IMR-90 (cell line): ENCODE measurements around the gene BCAS3. TPM values are rescaled to one million over a fixed set of nuclear protein-coding genes. Genes with fewer than 3 reads are reported as not detected.

ENCODE experiments used
- ATAC-seq: fragments of 200-7000 bp; cut with Tn5 transposase; 2 replicates; pipeline ENCODE4 v1.9.1; 2020; ENCODE audit warnings: low read depth, mild to moderate bottlenecking, moderate library complexity
- BruUV-seq: library from RNA; stranded (reverse); fragments of 400-500 nt; replicated peaks from 2 replicates; lab custom pipeline; 2021; lab: Mats Ljungman, UMichigan
- CTCF ChIA-PET: fragments of 300-600 bp; formaldehyde crosslinking; extraction: SDS; loops from one replicate; lab custom pipeline; 2021; ENCODE audit warnings: antibody characterized with exemption; lab: Yijun Ruan, JAX
- POLR2A ChIA-PET: fragments of 300-600 bp; sonication (Branson Sonifier 250); formaldehyde crosslinking; loops from one replicate; lab custom pipeline; 2022; ENCODE audit warnings: antibody characterized with exemption; ENCODE audit not compliant: unreplicated experiment; lab: Charles Lee
- DNase-seq: peaks from one replicate; pipeline ENCODE4 v3.0.0; 2013
- H2AFZ ChIP-seq: replicated peaks from 2 replicates; pipeline ENCODE3; 2013; ENCODE audit warnings: low read length, mild to moderate bottlenecking; ENCODE audit not compliant: poor library complexity
- H2AK5ac ChIP-seq: 2 replicates; pipeline ENCODE4 v1.6.1; 2013; ENCODE audit warnings: low read depth, low read length, inconsistent platforms
- H2AK9ac ChIP-seq: replicated peaks from 2 replicates; pipeline ENCODE3; 2013; ENCODE audit warnings: mild to moderate bottlenecking, low read depth, low read length, moderate library complexity; ENCODE audit not compliant: poor library complexity
- H2BK120ac ChIP-seq: 2 replicates; pipeline ENCODE4 v1.6.1; 2013; ENCODE audit warnings: low read depth, low read length, inconsistent platforms
- H2BK15ac ChIP-seq: 3 replicates; pipeline ENCODE4 v1.6.1; 2013; ENCODE audit warnings: low read depth, low read length, inconsistent platforms
- H2BK20ac ChIP-seq: 2 replicates; pipeline ENCODE4 v1.6.1; 2013; ENCODE audit warnings: low read depth, mild to moderate bottlenecking, inconsistent platforms, low read length, moderate library complexity
- H2BK5ac ChIP-seq: 2 replicates; pipeline ENCODE4 v1.6.1; 2013; ENCODE audit warnings: mild to moderate bottlenecking, low read depth, low read length, inconsistent platforms; ENCODE audit not compliant: poor library complexity, severe bottlenecking
- H3K14ac ChIP-seq: replicated peaks from 2 replicates; pipeline ENCODE4 v1.6.1; 2013; ENCODE audit warnings: low read depth, low read length, inconsistent platforms
- H3K18ac ChIP-seq: 2 replicates; pipeline ENCODE4 v1.6.1; 2013; ENCODE audit warnings: low read depth, low read length, control low read depth
- H3K23ac ChIP-seq: 2 replicates; pipeline ENCODE4 v1.6.1; 2013; ENCODE audit warnings: low read depth, low read length, inconsistent platforms
- H3K27ac ChIP-seq: 2 replicates; pipeline ENCODE4 v1.5.1; 2013; ENCODE audit warnings: mild to moderate bottlenecking, control low read depth, low read length; ENCODE audit not compliant: insufficient read depth
- H3K27me3 ChIP-seq: 2 replicates; pipeline ENCODE4 v1.6.1; 2013; ENCODE audit warnings: low read length; ENCODE audit not compliant: control insufficient read depth, insufficient read depth
- H3K36me3 ChIP-seq: 2 replicates; pipeline ENCODE4 v1.6.1; 2013; ENCODE audit warnings: low read length, mixed read lengths; ENCODE audit not compliant: control insufficient read depth, insufficient read depth
- H3K4ac ChIP-seq: 2 replicates; pipeline ENCODE4 v1.6.1; 2013; ENCODE audit warnings: low read depth, low read length, inconsistent platforms
- H3K4me1 ChIP-seq: 2 replicates; pipeline ENCODE4 v1.6.1; 2013; ENCODE audit warnings: low read length, mixed read lengths; ENCODE audit not compliant: control insufficient read depth, insufficient read depth
- H3K4me2 ChIP-seq: 2 replicates; pipeline ENCODE4 v1.6.1; 2013; ENCODE audit warnings: low read depth, mild to moderate bottlenecking, control low read depth, low read length, moderate library complexity
- H3K4me3 ChIP-seq: 2 replicates; pipeline ENCODE4 v1.5.1; 2013; ENCODE audit warnings: low read depth, mild to moderate bottlenecking, control low read depth, low read length, moderate library complexity; ENCODE audit not compliant: insufficient read depth
- H3K56ac ChIP-seq: 2 replicates; pipeline ENCODE4 v1.6.1; 2013; ENCODE audit warnings: low read length, inconsistent platforms; ENCODE audit not compliant: insufficient read depth; ENCODE audit errors: extremely low read depth
- H3K79me1 ChIP-seq, 2 experiments: 2 replicates each; pipeline ENCODE4 v1.6.1; 2013; ENCODE audit warnings: low read length in 2 of 2, inconsistent platforms in 1 of 2, low read depth in 1 of 2
- H3K9ac ChIP-seq: 2 replicates; pipeline ENCODE4 v1.6.1; 2013; ENCODE audit warnings: low read depth, low read length, control low read depth
- H3K9me1 ChIP-seq: 2 replicates; pipeline ENCODE4 v1.6.1; 2013; ENCODE audit warnings: low read length, inconsistent platforms; ENCODE audit not compliant: insufficient read depth
- H3K9me3 ChIP-seq: 2 replicates; pipeline ENCODE4 v1.6.1; 2013; ENCODE audit warnings: low read length; ENCODE audit not compliant: control insufficient read depth, insufficient read depth
- H4K20me1 ChIP-seq: 2 replicates; pipeline ENCODE4 v1.6.1; 2013; ENCODE audit warnings: low read length, inconsistent platforms; ENCODE audit not compliant: insufficient read depth
- H4K5ac ChIP-seq: 2 replicates; pipeline ENCODE4 v1.6.1; 2013; ENCODE audit warnings: mild to moderate bottlenecking, low read depth, low read length, control low read depth
- H4K8ac ChIP-seq, 2 experiments: 2 replicates each; pipeline ENCODE4 v1.6.1; 2013; ENCODE audit warnings: low read depth in 2 of 2, low read length in 2 of 2, control low read depth in 1 of 2, inconsistent platforms in 1 of 2
- H4K91ac ChIP-seq: 2 replicates; pipeline ENCODE4 v1.6.1; 2013; ENCODE audit warnings: low read depth, low read length, inconsistent platforms; ENCODE audit not compliant: insufficient read depth
- CHD1 ChIP-seq: IDR thresholded peaks from 2 replicates; pipeline ENCODE4 v1.6.1; 2012; ENCODE audit warnings: low read depth, low read length, improper control_type of control experiment
- ELK1 ChIP-seq: fragments of 150-350 bp; IDR thresholded peaks from 2 replicates; pipeline ENCODE4 v1.6.1; 2016; ENCODE audit warnings: low read depth, mild to moderate bottlenecking, low read length, moderate library complexity, borderline replicate concordance
- MAFK ChIP-seq: IDR thresholded peaks from 2 replicates; pipeline ENCODE4 v1.6.1; 2012; ENCODE audit warnings: low read depth, low read length, improper control_type of control experiment
- RFX5 ChIP-seq: IDR thresholded peaks from 2 replicates; pipeline ENCODE4 v1.8.0; 2012; ENCODE audit warnings: low read depth, mild to moderate bottlenecking, low read length, moderate library complexity
- SMC3 ChIP-seq: fragments of 150-350 bp; IDR thresholded peaks from 2 replicates; pipeline ENCODE4 v1.6.1; 2016; ENCODE audit warnings: low read depth, mild to moderate bottlenecking, antibody characterized with exemption, low read length, moderate library complexity
- WGBS, 2 experiments: methylation state at CpG; one replicate each; pipeline versions ENCODE4 v1.1.5 to v1.1.7; 2013; ENCODE audit warnings: missing lambda C conversion rate in 2 of 2; ENCODE audit not compliant: insufficient read length in 1 of 2; ENCODE audit errors: extremely low coverage in 2 of 2; 5-methylcytosine and 5-hydroxymethylcytosine counted together
- dilution Hi-C: fragments of 300-500 bp; cut with HindIII; formaldehyde crosslinking; loops from one replicate; pipeline ENCODE4 v1.14.3; 2018; ENCODE audit warnings: low sequenced_read_pairs; ENCODE audit not compliant: unreplicated experiment
- in situ Hi-C: fragments of 300-500 bp; cut with MboI; formaldehyde crosslinking; loops from 3 replicates; pipeline ENCODE4 v1.14.3; 2019; ENCODE audit warnings: low sequenced_read_pairs, inconsistent platforms, mixed read lengths
- intact Hi-C: fragments of 100-400 bp; cut with micrococcal nuclease; formaldehyde crosslinking; loops from 2 replicates; pipeline ENCODE4 v1.10.0; 2022
- polyA plus RNA-seq, 3 experiments: library from polyadenylated mRNA; depleted of rRNA; stranded (reverse); fragments of >200 nt; gene quantifications; 2 replicates each; pipeline ENCODE4 v1.2.3, GENCODE V29; 2012; ENCODE audit warnings: low replicate concordance in 1 of 3
- total RNA-seq: library from RNA; depleted of rRNA; stranded (reverse); fragments of >200 nt; gene quantifications from 2 replicates; pipeline ENCODE4 v1.2.3, GENCODE V29; 2012

Gene BCAS3
- total and polyA plus RNA-seq, 2 of the 4 experiments (the other 2 are of a cell fraction) = 6.3 to 27.1 TPM

GRCh38 chr17:60749050-60749449 lies 71.4 kb downstream of the BCAS3 start:
- no peaks in the 10 kb centered on the region for H3K9me1 ChIP-seq
- H3K79me1 ChIP-seq = no peaks in the 10 kb centered on the region
- H4K5ac ChIP-seq = no peak overlapping the region
- in situ Hi-C loops (no loop called here), dilution Hi-C loops (no loop called here), intact Hi-C loops (no loop called here)
- no peak overlapping the region for H3K4ac ChIP-seq
- no peak overlapping the region for H3K23ac ChIP-seq
- H2AFZ ChIP-seq = no peak overlapping the region
- no peak for DNase-seq
- ChIA-PET POLR2A (no interaction called here), CTCF (interaction anchor here (0.6 kb wide), 1 partner anchor 1114 kb away, joined by 3 read pairs; the partner anchor contains the start of gene BRIP1)
- H3K56ac ChIP-seq = no peak overlapping the region
- no peak overlapping the region for H4K91ac ChIP-seq
- H3K14ac ChIP-seq = no peak overlapping the region
- no peak overlapping the region for H4K8ac ChIP-seq
- no peak overlapping the region for H3K27ac ChIP-seq
- no peaks in the 10 kb centered on the region for H4K20me1 ChIP-seq
- H2BK15ac ChIP-seq = no peak overlapping the region
- no peak overlapping the region for H2AK5ac ChIP-seq
- no peak overlapping the region for H2BK20ac ChIP-seq
- no peak overlapping the region for H3K18ac ChIP-seq
- no peak overlapping the region for H3K4me2 ChIP-seq
- no peaks in the 10 kb centered on the region; the same call in 1 of the 2 replicates for H3K9me3 ChIP-seq
- no peaks in the 10 kb centered on the region for H3K27me3 ChIP-seq
- BruUV-seq = no TSS peak
- no peak overlapping the region for H3K9ac ChIP-seq
- H2BK120ac ChIP-seq = no peak overlapping the region
- no peak for ATAC-seq
- H2BK5ac ChIP-seq = no peak overlapping the region
- no peak overlapping the region for H3K4me3 ChIP-seq
- no peak for TF ChIP-seq MAFK
- no peak for TF ChIP-seq CHD1
- TF ChIP-seq RFX5 = no peak
- no peak for TF ChIP-seq SMC3
- TF ChIP-seq ELK1 = no peak
- no peak overlapping the region for H2AK9ac ChIP-seq
- no peaks in the 10 kb centered on the region for H3K4me1 ChIP-seq
- H3K36me3 ChIP-seq = no peaks in the 10 kb centered on the region
- no CpG with 5 or more reads among the region's 4 CpGs for WGBS, 2 experiments
